GM12892 (cell line): ENCODE measurements around the gene KBTBD13.

Source experiments
- POLR2A ChIP-seq: IDR thresholded peaks from 2 replicates; pipeline ENCODE4 v1.6.1; 2011; ENCODE audit warnings: low read depth, low read length, control low read depth
- POLR2AphosphoS5 ChIP-seq: IDR thresholded peaks from 2 replicates; pipeline ENCODE4 v1.6.1; 2011; ENCODE audit warnings: low read depth, low read length, control low read depth
- TAF1 ChIP-seq: IDR thresholded peaks from 2 replicates; pipeline ENCODE4 v1.6.1; 2011; ENCODE audit warnings: low read depth, mild to moderate bottlenecking, control low read depth, low read length, borderline replicate concordance

GRCh38 chr15:65105038-65105437, 28.5 kb downstream of the KBTBD13 start:
- TF ChIP-seq POLR2AphosphoS5 (no peak), POLR2A (no peak), TAF1 (no peak)
